PC-3 (cell line): ENCODE data around the gene ZNF320. TPM values are rescaled to one million over a fixed set of nuclear protein-coding genes. Genes with fewer than 3 reads are reported as not detected.
A peak's percentile ranks its signal among the peaks of the same experiment; 100 is the strongest.
"Not testable (repeated sequence)": the region's sequence is repeated elsewhere in the genome, so short reads cannot be mapped to it uniquely, and the experiment has no call there.

ENCODE experiments used
- ATAC-seq: fragments of 200-7000 bp; cut with Tn5 transposase; 2 replicates; pipeline ENCODE4 v1.9.1; 2020; ENCODE audit warnings: mild to moderate bottlenecking, moderate library complexity
- BruUV-seq: library from RNA; stranded (reverse); fragments of 400-500 nt; replicated peaks from 2 replicates; lab custom pipeline; 2021; lab: Mats Ljungman, UMichigan
- CTCF ChIA-PET: fragments of 300-600 bp; sonication (Branson Sonifier 250); formaldehyde crosslinking; loops from one replicate; lab custom pipeline; 2022; ENCODE audit warnings: antibody characterized with exemption; lab: Charles Lee
- POLR2A ChIA-PET: fragments of 300-600 bp; sonication (Branson Sonifier 250); formaldehyde crosslinking; loops from one replicate; lab custom pipeline; 2022; ENCODE audit warnings: antibody characterized with exemption; ENCODE audit not compliant: unreplicated experiment; lab: Charles Lee
- DNase-seq: peaks from one replicate; pipeline ENCODE4 v3.0.0-alpha.2; 2015
- H2AFZ ChIP-seq: fragments of 300-600 bp; sonication (generic); 2 replicates; pipeline ENCODE4 v1.6.0; 2016; ENCODE audit warnings: antibody characterized with exemption, low read length
- H3F3A ChIP-seq: fragments of 300-600 bp; sonication (generic); one replicate; pipeline ENCODE4 v1.6.0; 2017; ENCODE audit warnings: antibody characterized with exemption, low read length, control low read depth, mild to moderate bottlenecking; ENCODE audit not compliant: unreplicated experiment
- H3K27ac ChIP-seq: fragments of 300-600 bp; sonication (generic); 2 replicates; pipeline ENCODE4 v1.5.1; 2016; ENCODE audit warnings: mild to moderate bottlenecking, low read length
- H3K27me3 ChIP-seq: fragments of 300-600 bp; sonication (generic); 2 replicates; pipeline ENCODE4 v1.6.1; 2016; ENCODE audit warnings: low read length, mixed read lengths
- H3K36me3 ChIP-seq: fragments of 300-600 bp; sonication (generic); 2 replicates; pipeline ENCODE4 v1.6.1; 2016; ENCODE audit warnings: low read depth, mixed run types, low read length, mixed read lengths
- H3K4me1 ChIP-seq: fragments of 300-600 bp; sonication (generic); 2 replicates; pipeline ENCODE4 v1.5.1; 2016; ENCODE audit warnings: low read length; ENCODE audit not compliant: insufficient read depth
- H3K4me2 ChIP-seq: fragments of 300-600 bp; sonication (generic); 2 replicates; pipeline ENCODE4 v1.6.0; 2016; ENCODE audit warnings: low read length
- H3K4me3 ChIP-seq: fragments of 300-600 bp; sonication (generic); 2 replicates; pipeline ENCODE4 v1.5.1; 2016; ENCODE audit warnings: mild to moderate bottlenecking, low read length, mixed read lengths
- H3K79me2 ChIP-seq: fragments of 300-600 bp; sonication (generic); 2 replicates; pipeline ENCODE4 v1.6.1; 2017; ENCODE audit warnings: low read length, mixed read lengths
- H3K9ac ChIP-seq: fragments of 300-600 bp; sonication (generic); 2 replicates; pipeline ENCODE4 v1.6.0; 2016; ENCODE audit warnings: mild to moderate bottlenecking, low read length
- H3K9me2 ChIP-seq: fragments of 300-600 bp; sonication (generic); replicated peaks from 2 replicates; pipeline ENCODE4 v1.6.1; 2016; ENCODE audit warnings: mixed run types, low read length, mixed read lengths
- H3K9me3 ChIP-seq: fragments of 300-600 bp; sonication (generic); 2 replicates; pipeline ENCODE4 v1.6.1; 2016; ENCODE audit warnings: low read length, mixed read lengths
- H4K20me1 ChIP-seq: fragments of 300-600 bp; sonication (generic); 2 replicates; pipeline ENCODE4 v1.6.1; 2016; ENCODE audit warnings: low read length, mixed read lengths
- CTCF ChIP-seq: fragments of 300-600 bp; sonication (generic); conservative IDR thresholded peaks from 2 replicates; pipeline ENCODE4 v1.5.1; 2017; ENCODE audit warnings: antibody characterized with exemption, low read depth, mild to moderate bottlenecking, low read length
- EZH2 ChIP-seq: fragments of 300-600 bp; sonication (generic); IDR thresholded peaks from one replicate; pipeline ENCODE4 v1.6.1; 2017; ENCODE audit warnings: antibody characterized with exemption, mild to moderate bottlenecking, low read length; ENCODE audit not compliant: unreplicated experiment
- EZH2phosphoT487 ChIP-seq: fragments of 300-600 bp; sonication (generic); IDR thresholded peaks from 2 replicates; pipeline ENCODE4 v1.6.1; 2018; ENCODE audit warnings: mild to moderate bottlenecking, antibody characterized with exemption, low read length, borderline replicate concordance
- intact Hi-C: fragments of 100-400 bp; cut with micrococcal nuclease; formaldehyde crosslinking; loops from 2 replicates; pipeline ENCODE4 v1.9.0; 2023
- total RNA-seq: library from RNA; depleted of rRNA; stranded (reverse); fragments of >200 nt; gene quantifications from 2 replicates; pipeline ENCODE4 v1.2.3, GENCODE V29; 2014

Gene ZNF320
- total RNA-seq, 1 experiment from 2014 or later, result 10.6 TPM

GRCh38 chr19:52941941-52942385, 44.5 kb upstream of the ZNF320 start:
- intact Hi-C loops, result loop anchor here (2.0 kb wide), 1 partner anchor 19 kb away; the partner anchor contains the start of gene ZNF888
- BruUV-seq, result TSS peak; percentile 78
- Histone ChIP-seq H3K4me1 (peaks cover 47% of the 10 kb centered on the region), H3K9ac (peak overlapping the region; percentile 82), H4K20me1 (no peaks in the 10 kb centered on the region), H3F3A (no peaks in the 10 kb centered on the region), H3K9me3 (no peaks in the 10 kb centered on the region), H3K4me3 (peak overlapping the region; percentile 81), H3K9me2 (no peaks in the 10 kb centered on the region), H2AFZ (peak overlapping the region; percentile 83), H3K4me2 (peak overlapping the region; percentile 83), H3K79me2 (peaks cover 52% of the 10 kb centered on the region), H3K27me3 (no peaks in the 10 kb centered on the region), H3K27ac (peak overlapping the region; percentile 42), H3K36me3 (peaks cover 8% of the 10 kb centered on the region; the same call in 1 of the 2 replicates)
- ChIA-PET CTCF (no interaction called here), POLR2A (no interaction called here)
- TF ChIP-seq EZH2phosphoT487 (no peak), CTCF (no peak), EZH2 (no peak)
- ATAC-seq (peak; percentile 18), DNase-seq (peak; percentile 30)

GRCh38 chr19:52941523-52941922, 44.1 kb upstream of the ZNF320 start:
- POLR2A ChIA-PET, H4K20me1 ChIP-seq, BruUV-seq, H3K9me3 ChIP-seq, CTCF ChIA-PET, H3F3A ChIP-seq, intact Hi-C loops, H3K27me3 ChIP-seq, DNase-seq, H3K9me2 ChIP-seq, ATAC-seq: not testable (repeated sequence)
- Histone ChIP-seq H3K4me3 (peak overlapping the region; percentile 81), H3K27ac (peak overlapping the region; percentile 42; the same call in 1 of the 2 replicates), H3K9ac (peak overlapping the region; percentile 82), H3K4me1 (peaks cover 47% of the 10 kb centered on the region), H3K36me3 (peaks cover 12% of the 10 kb centered on the region; the same call in 1 of the 2 replicates), H3K79me2 (peaks cover 57% of the 10 kb centered on the region), H3K4me2 (peak overlapping the region; percentile 83), H2AFZ (peak overlapping the region; percentile 83)

GRCh38 chr19:52940905-52941304, 43.5 kb upstream of the ZNF320 start:
- POLR2A ChIA-PET, H3K27me3 ChIP-seq: not testable (repeated sequence)

More at GRCh38 chr19:52940905-52941304, 43.5 kb upstream of the ZNF320 start:
- H3K27ac ChIP-seq, ATAC-seq, H3K9me2 ChIP-seq, H3F3A ChIP-seq, H3K9ac ChIP-seq, H4K20me1 ChIP-seq, CTCF ChIA-PET, BruUV-seq, H2AFZ ChIP-seq, DNase-seq, intact Hi-C loops, H3K9me3 ChIP-seq: not testable (repeated sequence)
- H3K4me2 ChIP-seq, result peak overlapping the region; percentile 83
- H3K79me2 ChIP-seq, result peaks cover 57% of the 10 kb centered on the region
- peak overlapping the region; percentile 81; the same call in 1 of the 2 replicates for H3K4me3 ChIP-seq
- peaks cover 12% of the 10 kb centered on the region; the same call in 1 of the 2 replicates for H3K36me3 ChIP-seq
- peaks cover 49% of the 10 kb centered on the region for H3K4me1 ChIP-seq
